Measurements from ENCODE around the gene TCTN3. TPM values are rescaled to one million over a fixed set of nuclear protein-coding genes. Genes with fewer than 3 reads are reported as not detected.

The TCTN3 gene
- total RNA-seq, 1 experiment from 2014 or later: 41.7 TPM

- no peak overlapping the region for H3K9ac ChIP-seq (ENCODE audit: low read length)
- H3K4me2 ChIP-seq (ENCODE audit: low read length): no peak overlapping the region
- no peaks in the 10 kb centered on the region for H3K4me1 ChIP-seq (ENCODE audit: control insufficient read depth in 1 of 2, insufficient read depth in 2 of 2, low read length in 2 of 2)
- ATAC-seq (no peak), DNase-seq (ENCODE audit: low read depth, low spot score) (no peak)
- no peak overlapping the region for H3K4me3 ChIP-seq (replicated peaks in 1 of 2; ENCODE audit: low read depth in 1 of 2, low read length in 2 of 2)
- intact Hi-C loops (cut with micrococcal nuclease): no loop called here
- H2AFZ ChIP-seq (ENCODE audit: low read depth, low read length, poor library complexity, severe bottlenecking): no peak overlapping the region
- no peaks in the 10 kb centered on the region for H3K79me2 ChIP-seq (ENCODE audit: insufficient read depth, low read length)
- no peaks in the 10 kb centered on the region for H3K27me3 ChIP-seq (ENCODE audit: insufficient read depth, low read length)
- H3K27ac ChIP-seq (ENCODE audit: low read depth, low read length): no peak overlapping the region
- CTCF ChIA-PET: interaction anchor here (1.4 kb wide), 1 partner anchor 29 kb away, joined by 3 read pairs; the partner anchor contains the start of gene TCTN3
- no peaks in the 10 kb centered on the region for H4K20me1 ChIP-seq (ENCODE audit: insufficient read depth)
- H3K9me2 ChIP-seq (ENCODE audit: insufficient read depth): no peaks in the 10 kb centered on the region
- BruUV-seq (replicated peaks): no TSS peak
- POLR2A ChIA-PET: no interaction called here
- peaks cover 3% of the 10 kb centered on the region in 2 experiments; a peak in 2 of 4 replicates for H3K36me3 ChIP-seq (ENCODE audit: control insufficient read depth in 1 of 2, insufficient read depth in 2 of 2, low read length in 2 of 2)
- TF ChIP-seq SIN3A (IDR thresholded peaks at IDR 0.05; ENCODE audit: low read depth) (no peak), ELF1 (IDR thresholded peaks at IDR 0.05; ENCODE audit: borderline replicate concordance, low read depth) (no peak), SP1 (IDR thresholded peaks at IDR 0.05; ENCODE audit: low read depth) (no peak), POLR2AphosphoS5 (IDR thresholded peaks at IDR 0.05; ENCODE audit: low read depth, low read length) (no peak), TCF7L2 (IDR thresholded peaks at IDR 0.05; ENCODE audit: borderline replicate concordance, extremely low read depth, insufficient read depth, insufficient read length) (no peak)
- RAD21 ChIA-PET (ENCODE audit: low non-redundant PET in 1 of 2, low total read pairs in 2 of 2, uncharacterized antibody in 2 of 2, unreplicated experiment in 2 of 2): no interaction called here
- H3K9me3 ChIP-seq (ENCODE audit: control insufficient read depth in 1 of 2, insufficient read depth in 1 of 2, low read depth in 1 of 2, low read length in 2 of 2): no peaks in the 10 kb centered on the region
Measured at GRCh38 chr10:95664543-95664942, 29.2 kb downstream of the TCTN3 start.

DNA sequence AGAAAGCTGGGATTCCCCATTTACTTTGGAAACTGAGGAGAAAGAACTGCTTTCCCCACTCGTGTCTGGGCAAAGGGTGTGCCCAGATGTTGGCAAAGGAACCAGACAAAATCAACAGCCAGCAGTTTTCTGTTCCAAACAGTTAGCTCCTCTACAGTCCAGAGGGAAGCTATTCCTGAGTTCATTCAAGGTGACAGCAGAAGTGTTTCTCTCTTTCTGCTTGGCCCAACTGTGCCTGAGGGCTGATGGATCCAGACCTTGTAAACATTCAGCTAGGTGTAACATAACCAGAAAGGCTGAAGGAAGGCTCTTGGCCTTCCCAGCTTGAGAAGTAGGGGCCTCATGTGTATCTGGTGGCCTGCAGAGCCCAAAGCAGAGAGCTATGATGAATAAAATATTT is 30.2 kb downstream of the TCTN3 start:
- RAD21 ChIA-PET (ENCODE audit: low non-redundant PET in 1 of 2, low total read pairs in 2 of 2, uncharacterized antibody in 2 of 2, unreplicated experiment in 2 of 2): no interaction called here
- TF ChIP-seq CEBPB (IDR thresholded peaks at IDR 0.05; ENCODE audit: low read depth) (no peak), CBX3 (IDR thresholded peaks at IDR 0.05; ENCODE audit: low read depth) (no peak), YY1 (IDR thresholded peaks at IDR 0.05; ENCODE audit: extremely low read depth, insufficient replicate concordance, low read depth, low read length) (no peak), SP1 (IDR thresholded peaks at IDR 0.05; ENCODE audit: low read depth) (no peak), RAD21 (IDR thresholded peaks at IDR 0.05; ENCODE audit: low read depth) (no peak), ZFX (IDR thresholded peaks at IDR 0.05) (no peak), SRF (IDR thresholded peaks at IDR 0.05; ENCODE audit: low read depth) (no peak), EZH2 (IDR thresholded peaks at IDR 0.05) (no peak)
- TF ChIP-seq, protein P1, sequence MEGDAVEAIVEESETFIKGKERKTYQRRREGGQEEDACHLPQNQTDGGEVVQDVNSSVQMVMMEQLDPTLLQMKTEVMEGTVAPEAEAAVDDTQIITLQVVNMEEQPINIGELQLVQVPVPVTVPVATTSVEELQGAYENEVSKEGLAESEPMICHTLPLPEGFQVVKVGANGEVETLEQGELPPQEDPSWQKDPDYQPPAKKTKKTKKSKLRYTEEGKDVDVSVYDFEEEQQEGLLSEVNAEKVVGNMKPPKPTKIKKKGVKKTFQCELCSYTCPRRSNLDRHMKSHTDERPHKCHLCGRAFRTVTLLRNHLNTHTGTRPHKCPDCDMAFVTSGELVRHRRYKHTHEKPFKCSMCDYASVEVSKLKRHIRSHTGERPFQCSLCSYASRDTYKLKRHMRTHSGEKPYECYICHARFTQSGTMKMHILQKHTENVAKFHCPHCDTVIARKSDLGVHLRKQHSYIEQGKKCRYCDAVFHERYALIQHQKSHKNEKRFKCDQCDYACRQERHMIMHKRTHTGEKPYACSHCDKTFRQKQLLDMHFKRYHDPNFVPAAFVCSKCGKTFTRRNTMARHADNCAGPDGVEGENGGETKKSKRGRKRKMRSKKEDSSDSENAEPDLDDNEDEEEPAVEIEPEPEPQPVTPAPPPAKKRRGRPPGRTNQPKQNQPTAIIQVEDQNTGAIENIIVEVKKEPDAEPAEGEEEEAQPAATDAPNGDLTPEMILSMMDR (IDR thresholded peaks at IDR 0.05 in 2 of 3, conservative IDR thresholded peaks at IDR 0.05 in 1 of 3; ENCODE audit: borderline replicate concordance in 1 of 3, insufficient read depth in 1 of 3, low read depth in 2 of 3, low read length in 2 of 3): no peak
- TF ChIP-seq, protein P2, sequence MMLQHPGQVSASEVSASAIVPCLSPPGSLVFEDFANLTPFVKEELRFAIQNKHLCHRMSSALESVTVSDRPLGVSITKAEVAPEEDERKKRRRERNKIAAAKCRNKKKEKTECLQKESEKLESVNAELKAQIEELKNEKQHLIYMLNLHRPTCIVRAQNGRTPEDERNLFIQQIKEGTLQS (IDR thresholded peaks at IDR 0.05): no peak
- ATAC-seq (no peak), DNase-seq (ENCODE audit: low read depth, low spot score) (no peak)
- Histone ChIP-seq H3K9me2 (ENCODE audit: insufficient read depth) (no peaks in the 10 kb centered on the region), H3K4me2 (ENCODE audit: low read length) (no peak overlapping the region), H4K20me1 (ENCODE audit: insufficient read depth) (no peaks in the 10 kb centered on the region), H3K4me1 (ENCODE audit: control insufficient read depth in 1 of 2, insufficient read depth in 2 of 2, low read length in 2 of 2) (no peaks in the 10 kb centered on the region), H3K4me3 (replicated peaks in 1 of 2; ENCODE audit: low read depth in 1 of 2, low read length in 2 of 2) (no peak overlapping the region), H2AFZ (ENCODE audit: low read depth, low read length, poor library complexity, severe bottlenecking) (no peak overlapping the region), H3K9me3 (ENCODE audit: control insufficient read depth in 1 of 2, insufficient read depth in 1 of 2, low read depth in 1 of 2, low read length in 2 of 2) (no peaks in the 10 kb centered on the region), H3K27ac (ENCODE audit: low read depth, low read length) (no peak overlapping the region), H3K27me3 (ENCODE audit: insufficient read depth, low read length) (no peaks in the 10 kb centered on the region), H3K79me2 (ENCODE audit: insufficient read depth, low read length) (no peaks in the 10 kb centered on the region), H3K36me3 (ENCODE audit: control insufficient read depth in 1 of 2, insufficient read depth in 2 of 2, low read length in 2 of 2) (peaks cover 0 to 3% of the 10 kb centered on the region in 2 experiments; a peak in 2 of 4 replicates), H3K9ac (ENCODE audit: low read length) (no peak overlapping the region)
- BruUV-seq (replicated peaks): no TSS peak
- intact Hi-C loops (cut with micrococcal nuclease): no loop called here
- CTCF ChIA-PET: interaction anchor here (1.4 kb wide), 1 partner anchor 30 kb away, joined by 3 read pairs; the partner anchor contains the start of gene TCTN3
- POLR2A ChIA-PET: no interaction called here
